HL-60/S4 (cell line): Measurements from ENCODE around the gene PPP2R3B.
"Not testable (repeated sequence)": the region's sequence is repeated elsewhere in the genome, so short reads cannot be mapped to it uniquely, and the experiment has no call there.

Source experiments
- in situ Hi-C: fragments of 300-500 bp; cut with MboI; formaldehyde crosslinking; loops from 2 replicates; pipeline ENCODE4 v1.14.3; 2022; ENCODE audit warnings: low sequenced_read_pairs

Gene PPP2R3B, protein sequence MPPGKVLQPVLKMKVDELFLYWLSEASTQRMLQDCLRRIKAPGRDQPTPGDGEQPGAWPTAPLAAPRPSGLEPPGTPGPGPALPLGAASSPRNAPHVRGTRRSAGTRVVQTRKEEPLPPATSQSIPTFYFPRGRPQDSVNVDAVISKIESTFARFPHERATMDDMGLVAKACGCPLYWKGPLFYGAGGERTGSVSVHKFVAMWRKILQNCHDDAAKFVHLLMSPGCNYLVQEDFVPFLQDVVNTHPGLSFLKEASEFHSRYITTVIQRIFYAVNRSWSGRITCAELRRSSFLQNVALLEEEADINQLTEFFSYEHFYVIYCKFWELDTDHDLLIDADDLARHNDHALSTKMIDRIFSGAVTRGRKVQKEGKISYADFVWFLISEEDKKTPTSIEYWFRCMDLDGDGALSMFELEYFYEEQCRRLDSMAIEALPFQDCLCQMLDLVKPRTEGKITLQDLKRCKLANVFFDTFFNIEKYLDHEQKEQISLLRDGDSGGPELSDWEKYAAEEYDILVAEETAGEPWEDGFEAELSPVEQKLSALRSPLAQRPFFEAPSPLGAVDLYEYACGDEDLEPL

DNA sequence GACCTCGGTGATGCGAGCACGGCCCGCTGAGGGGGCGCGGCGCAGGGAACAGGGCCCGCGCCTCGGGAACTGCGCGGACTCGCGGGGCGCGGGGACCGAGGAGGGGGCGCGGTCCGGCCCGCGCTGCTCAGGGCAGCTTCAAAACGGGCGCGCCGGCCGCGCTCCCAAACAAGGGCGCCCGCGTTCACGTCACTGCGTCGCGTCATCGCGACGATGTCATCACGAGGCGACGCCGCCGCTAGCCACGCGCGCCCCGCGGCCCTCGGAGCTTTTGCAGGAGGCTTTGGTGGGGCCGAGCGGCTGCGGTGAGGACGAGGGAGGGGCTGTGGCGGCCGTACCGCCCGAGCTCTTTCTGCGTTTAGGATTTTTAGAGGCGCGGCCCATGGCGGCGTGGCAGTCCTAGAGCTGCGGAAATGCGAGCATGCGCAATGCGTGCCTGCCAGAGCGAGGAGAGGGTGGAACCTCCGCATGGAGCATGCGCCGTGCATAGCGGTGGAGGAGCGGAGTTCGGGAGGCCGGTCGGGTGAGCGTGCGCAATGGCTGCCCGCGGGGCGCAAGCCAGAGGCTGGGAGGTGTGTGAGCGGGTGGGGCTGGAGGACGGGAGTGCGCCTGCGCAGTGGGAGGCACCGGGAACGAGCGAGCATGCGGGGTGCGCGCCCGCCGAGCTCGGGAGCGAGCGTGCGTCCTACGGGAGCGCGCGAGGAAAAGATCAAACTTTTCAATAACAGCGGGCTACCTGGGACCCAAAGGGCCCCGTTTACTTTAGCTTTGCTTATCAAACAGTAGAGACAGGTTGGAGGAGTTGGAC lies at the start of gene PPP2R3B:
Gene PPP2R3B (minus strand): TSS at position 140 of the 808 bp plus-strand sequence. CDS start 216 bp downstream, outside the sequence.
- in situ Hi-C loops, result no loop called here

DNA sequence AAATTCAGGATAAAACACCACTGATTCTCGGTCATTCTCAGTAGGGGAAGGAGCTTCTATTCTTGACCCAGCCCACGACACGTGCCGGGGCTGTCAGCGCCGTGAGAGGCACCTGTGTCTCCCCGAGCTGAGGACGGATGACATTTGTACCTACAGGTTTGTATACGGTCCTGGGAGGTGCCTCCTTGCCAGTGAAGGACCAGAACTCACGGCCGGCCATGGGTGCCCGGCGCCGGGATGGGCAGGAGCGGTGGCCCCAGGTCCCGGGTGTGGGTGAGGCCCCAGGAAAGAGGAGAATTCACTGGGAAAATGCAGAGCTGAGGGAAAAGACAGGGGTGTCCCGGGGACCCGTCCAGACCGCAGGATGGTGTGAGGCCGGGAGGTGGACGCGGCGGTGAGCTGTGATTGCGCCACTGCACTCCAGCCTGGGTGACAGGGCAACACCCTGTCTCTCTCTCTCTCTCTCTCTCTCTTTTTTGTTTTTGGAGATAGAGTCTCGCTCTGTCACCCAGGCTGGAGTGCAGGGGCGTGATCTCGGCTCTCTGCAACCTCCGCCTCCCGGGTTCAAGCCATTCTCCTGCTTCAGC lies 48.9 kb upstream of the PPP2R3B start:
- in situ Hi-C loops, result no loop called here

DNA sequence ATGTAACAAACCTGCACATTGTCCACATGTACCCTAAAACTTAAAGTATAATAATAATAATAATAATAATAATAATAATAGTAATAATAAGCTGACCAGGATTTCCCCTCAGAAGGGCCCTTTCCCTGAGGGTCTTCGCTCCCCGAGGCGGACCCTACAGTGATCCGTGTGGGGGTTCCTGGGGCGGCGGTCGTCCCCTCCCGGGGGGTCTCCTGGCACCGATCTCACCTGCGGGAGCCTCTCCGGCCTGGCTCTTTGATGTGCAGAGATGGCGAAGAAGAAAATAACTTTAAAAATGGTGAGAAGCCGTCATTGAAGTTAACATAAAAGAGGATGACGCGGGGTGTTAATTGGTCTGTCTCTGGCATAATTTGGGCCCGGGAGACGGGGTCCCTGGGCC lies 48.2 kb upstream of the PPP2R3B start:
- in situ Hi-C loops, result no loop called here

DNA sequence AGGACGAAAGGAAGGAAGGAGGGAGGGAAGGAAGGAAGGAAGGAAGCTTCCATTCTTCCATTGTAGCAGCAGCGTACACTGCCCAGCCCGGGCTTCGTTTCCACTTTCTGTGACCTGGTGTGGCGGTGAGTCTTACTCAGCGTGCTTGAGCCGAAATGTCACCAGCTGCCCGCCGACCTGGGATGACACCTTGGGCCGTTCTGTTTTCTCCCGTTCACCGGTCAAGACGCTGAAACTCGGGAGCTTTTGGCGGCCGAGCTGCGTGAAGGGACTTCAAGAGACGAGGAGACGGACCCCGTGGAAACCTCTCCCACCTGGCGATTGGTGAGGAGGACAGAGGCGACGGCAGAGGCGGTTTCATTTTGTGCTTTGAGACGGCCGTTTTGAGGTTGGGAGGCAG lies 47.1 kb upstream of the PPP2R3B start:
- in situ Hi-C loops, result no loop called here

DNA sequence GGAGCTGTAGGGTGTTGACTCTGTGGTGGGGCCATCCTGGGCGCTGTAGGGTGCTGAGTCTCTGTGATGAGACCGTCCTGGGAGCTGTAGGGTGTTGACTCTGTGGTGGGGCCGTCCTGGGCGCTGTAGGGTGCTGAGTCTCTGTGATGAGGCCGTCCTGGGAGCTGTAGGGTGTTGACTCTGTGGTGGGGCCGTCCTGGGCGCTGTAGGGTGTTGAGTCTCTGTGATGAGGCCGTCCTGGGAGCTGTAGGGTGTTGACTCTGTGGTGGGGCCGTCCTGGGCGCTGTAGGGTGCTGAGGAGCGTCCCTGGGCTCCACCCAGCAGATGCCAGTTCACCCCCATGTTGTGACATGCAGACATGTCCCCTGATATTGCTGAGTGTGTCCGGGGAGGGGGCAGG lies 46.0 kb upstream of the PPP2R3B start:
- in situ Hi-C loops, result not testable (repeated sequence)

DNA sequence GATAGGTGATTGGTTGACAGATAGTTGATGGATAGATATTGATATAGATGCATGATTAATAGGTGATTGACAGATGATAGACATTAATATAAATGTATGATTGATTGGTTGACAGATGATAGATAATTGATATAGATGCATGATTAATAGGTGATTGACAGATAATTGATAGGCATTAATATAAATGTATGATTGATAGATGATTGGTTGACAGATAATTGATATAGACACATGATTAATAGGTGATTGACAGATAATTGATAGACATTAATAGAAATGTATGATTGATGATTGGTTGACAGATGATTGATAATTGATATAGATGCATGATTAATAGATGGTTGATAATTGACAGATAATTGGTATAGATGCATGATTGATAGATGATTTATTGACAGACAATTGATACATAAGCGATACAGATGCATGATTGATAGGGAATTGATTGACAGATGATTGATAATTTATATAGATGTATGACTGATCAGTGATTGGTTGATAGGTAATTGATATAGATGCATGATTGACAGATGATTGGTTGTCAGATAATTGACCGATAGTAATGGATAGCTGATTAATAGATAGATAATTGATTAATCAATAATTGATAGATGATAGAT lies 44.9 kb upstream of the PPP2R3B start:
- in situ Hi-C loops, result no loop called here

DNA sequence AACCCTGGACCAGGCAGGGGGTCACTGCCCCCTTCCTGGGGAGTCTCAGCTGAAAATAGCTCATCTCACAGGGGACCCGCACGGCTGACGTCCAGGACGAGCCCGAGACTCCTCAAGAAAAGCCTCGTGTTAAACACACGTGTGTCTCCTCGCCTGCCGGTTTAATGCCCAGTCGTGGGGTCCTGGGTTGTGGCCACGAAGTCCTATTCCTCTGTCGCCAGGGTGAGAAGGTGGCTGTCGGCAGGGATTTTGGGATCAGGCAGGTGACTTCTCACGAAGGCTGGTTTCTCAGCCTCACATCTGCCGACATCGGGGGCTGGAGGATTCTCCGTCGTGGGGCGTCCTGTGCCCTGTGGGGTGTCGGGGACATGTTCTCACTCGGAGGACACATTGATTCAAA lies 44.3 kb upstream of the PPP2R3B start:
- in situ Hi-C loops, result no loop called here

DNA sequence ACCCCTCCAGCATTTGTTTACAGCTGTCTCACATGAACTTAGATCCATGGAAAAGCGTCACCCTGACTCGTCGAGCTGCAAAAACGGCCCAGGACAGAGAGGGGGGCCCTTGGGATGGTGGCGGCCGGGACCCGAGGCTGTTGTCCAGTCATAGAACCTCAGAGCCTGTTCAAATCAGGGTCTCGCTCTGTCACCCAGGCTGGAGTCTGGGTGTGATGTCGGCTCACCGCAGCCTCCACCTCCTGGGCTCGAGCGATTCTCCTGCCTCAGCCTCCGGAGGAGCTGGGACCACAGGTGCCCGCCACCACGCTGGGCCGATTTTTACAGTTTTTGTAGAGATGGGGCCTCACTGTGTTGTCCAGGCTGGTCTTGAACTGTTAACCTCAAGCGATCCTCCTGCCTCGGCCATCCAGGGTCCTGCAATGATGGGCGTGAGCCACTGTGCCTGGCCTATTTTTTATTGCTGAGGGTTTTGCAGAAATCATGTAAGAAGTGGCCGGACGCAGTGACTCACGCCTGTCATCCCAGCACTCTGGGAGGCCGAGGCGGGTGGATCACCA lies 42.6 kb upstream of the PPP2R3B start:
- in situ Hi-C loops, result no loop called here

DNA sequence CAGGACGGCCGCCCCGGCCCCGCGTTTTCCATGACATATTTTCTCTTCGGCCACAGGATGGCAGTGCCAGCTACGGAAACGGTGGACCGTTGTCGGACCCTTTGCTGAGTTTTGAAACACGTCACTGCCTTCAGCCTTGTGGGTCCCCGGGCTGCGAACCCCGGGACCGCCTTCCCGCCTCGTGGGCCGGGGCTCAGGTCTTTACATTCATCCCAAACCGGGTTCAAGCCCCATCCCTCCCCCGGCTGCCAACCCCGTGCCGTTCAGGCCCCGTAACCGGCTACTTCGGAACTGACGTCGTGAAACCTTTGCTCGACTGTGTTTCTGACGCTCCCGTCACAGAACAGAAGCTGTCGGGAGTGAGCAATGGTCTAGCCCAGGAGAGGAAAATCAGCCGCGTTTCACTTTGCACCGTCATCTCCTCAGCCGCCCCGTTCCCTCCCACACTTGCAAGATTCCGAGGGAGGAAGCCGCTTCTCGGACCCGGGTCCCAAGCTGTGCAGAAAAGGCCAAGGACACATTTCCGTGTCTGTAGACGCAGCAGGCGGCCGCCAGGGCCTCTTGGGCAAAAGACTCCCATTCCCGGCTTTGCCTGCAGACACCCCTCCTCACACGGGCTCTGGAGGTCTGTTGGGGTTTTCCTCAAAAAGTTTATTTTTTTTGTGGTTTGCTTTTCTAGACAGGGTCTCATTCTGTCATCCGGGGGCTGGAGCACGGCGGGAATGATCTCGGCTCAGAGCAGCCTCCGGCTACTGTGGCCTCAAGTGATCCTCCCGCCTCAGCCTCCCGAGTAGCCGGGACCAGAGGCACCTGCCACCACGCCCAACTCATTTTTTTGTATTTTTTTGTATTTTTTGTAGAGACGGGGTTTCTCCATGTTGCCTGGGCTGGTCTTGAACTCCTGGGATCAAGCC lies 41.4 kb upstream of the PPP2R3B start:
- in situ Hi-C loops, result no loop called here

DNA sequence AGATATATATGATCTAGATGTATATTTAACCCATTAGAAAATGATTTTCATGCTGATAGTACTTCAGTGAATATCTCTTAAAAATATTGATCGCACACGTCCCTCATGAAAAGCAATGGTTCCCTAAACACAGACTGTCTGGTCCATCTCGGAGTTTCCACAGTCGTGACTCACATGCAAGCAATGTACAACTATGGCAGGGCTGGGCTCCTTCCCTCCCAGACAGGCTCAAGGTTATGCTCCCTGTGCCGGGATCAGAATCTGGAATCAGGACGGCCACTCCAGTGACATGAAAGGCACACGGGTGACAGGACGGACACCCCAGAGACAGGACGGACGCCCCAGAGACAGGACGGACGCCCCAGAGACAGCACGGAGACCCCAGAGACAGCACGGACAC lies 40.2 kb upstream of the PPP2R3B start:
- in situ Hi-C loops, result no loop called here

DNA sequence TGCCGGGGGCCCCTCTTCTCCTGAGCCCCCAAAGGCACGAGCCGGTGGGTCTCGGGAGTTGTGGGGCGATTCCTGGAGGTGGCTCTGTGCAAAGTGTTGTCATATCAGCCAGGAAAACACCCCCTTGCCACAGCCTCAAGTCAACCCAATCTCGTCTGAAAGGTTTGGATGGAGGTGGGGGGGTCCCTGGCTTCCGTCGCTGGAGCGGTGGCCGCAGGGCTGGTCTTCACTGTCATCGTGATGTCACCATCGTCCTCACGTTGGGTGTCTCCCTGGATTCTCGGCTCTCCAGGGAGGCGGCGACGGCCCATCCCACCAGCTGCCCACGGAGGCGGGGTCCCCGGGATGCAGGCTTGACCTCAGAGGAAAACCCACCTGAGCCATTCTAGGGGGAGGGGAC lies 38.3 kb upstream of the PPP2R3B start:
- in situ Hi-C loops, result no loop called here

DNA sequence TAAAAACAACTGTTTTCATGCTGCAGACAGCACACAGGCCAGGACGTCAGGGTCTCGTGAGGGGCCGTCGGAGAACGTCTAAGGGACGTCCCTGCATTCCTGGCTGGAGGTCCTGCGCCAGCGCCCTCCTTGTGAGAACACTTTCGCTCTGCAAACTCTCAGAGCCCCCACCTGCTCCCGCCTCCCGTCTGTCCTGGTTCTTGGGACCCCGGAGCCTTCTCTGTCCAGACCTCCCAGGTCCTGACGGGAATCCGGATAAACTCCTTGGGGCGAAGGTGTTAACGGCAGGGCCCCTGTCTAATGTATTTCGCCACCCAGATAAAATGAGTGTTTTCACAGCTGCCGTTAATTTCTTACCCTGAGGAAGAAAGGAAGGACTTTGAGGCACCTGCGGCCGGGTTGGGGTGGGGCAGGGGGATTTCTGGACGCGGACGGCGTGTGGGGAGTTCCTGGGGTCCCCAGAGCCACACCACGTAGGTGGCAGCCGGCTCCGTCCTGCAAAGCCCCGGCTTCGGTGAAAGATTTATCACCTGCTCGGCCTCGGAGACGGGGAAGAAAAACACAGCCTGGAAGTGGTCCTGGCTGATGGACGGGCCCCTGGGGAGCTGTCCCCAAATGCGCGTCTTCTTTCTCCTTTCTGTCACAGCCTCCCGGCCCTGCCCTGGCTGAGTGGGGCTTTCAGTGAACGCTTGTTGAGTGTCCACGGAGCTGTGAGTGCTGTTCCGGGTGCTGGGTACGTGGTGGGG lies 35.1 kb upstream of the PPP2R3B start:
- in situ Hi-C loops, result no loop called here

DNA sequence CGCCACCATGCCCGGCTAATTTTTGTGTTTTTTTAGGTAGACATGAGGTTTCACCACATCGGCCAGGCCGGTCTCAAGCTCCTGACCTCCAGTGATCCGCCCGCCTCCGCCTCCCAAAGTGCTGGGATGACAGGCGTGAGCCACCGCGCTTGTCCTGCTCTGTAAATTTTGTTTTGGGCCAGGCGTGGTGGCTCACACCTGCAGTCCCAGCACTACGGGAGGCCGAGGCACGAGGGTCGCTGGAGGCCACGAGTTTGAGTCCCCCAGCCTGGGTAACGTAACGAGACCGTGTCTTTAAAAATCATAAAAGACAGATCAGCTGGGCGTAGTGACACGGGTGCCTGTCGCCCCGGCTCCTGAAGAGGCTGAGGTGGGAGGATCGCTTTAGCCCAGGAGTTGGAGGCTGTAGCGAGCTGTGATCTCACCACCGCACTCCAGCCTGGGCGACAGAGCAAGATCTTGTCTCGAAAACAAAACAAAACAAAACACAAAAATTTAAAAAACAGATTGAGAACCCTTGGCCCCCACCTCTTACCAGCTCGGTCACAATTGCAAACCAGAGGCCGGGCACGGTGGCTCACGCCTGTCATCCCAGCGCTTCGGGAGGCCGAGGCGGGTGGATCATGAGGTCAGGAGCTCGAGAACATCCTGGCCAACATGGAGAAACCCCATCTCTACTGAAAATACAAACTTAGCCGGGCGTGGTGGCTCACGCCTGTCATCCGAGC lies 34.0 kb upstream of the PPP2R3B start:
- in situ Hi-C loops, result no loop called here

DNA sequence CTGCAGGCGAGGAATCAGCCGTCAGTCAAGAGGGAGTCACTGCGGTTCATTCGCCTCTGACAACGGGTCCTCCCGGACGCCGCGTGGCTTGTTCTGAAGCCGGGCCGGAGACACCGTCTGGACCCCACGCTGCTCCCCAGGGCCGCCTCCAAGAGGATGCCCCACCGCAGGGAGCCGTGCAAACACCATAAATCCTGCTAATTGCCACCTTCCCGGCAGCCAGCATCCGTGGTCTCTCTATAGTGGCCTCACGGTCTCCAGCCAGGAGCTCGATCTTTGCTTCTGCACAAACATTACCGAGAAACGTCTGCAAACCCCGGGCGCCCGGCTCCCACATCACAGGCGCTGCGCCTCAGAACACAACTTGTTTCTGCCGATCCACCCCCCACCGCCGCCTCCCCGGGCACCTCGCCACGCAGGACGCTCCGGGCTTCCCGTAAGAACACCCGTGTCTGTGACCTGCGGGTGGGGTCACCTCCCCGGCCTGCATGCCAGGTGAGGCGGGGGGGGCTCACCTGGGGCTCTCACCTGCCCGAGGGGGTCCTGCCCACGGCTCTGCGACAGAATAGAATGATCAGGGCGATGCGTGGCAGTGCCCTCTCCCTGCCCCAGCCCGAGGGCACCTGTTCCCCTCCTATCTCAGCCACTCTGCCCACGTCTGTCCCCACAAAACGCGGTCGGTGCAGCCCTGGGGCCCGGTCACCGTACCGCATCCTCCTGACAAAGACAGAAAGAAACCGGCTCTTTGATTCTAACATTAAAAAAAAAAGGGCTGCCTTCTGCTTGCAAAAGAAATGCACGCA lies 32.4 kb upstream of the PPP2R3B start:
- in situ Hi-C loops, result no loop called here

DNA sequence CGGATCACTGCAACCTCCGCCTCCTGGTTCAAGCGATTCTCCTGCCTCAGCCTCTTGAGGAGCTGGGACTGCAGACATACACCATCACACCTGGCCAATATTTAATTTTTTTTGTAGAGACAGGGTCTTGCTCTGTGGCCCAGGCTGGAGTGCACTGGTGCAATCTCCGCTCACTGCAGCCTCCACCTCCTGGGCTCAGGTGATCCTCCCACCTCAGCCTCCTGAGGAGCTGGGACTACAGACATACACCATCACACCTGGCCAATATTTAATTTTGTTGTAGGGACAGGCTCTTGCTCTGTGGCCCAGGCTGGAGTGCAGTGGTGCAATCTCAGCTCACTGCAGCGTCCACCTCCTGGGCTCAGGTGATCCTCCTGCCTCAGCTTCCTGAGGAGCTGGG lies 28.8 kb upstream of the PPP2R3B start:
- in situ Hi-C loops, result not testable (repeated sequence)

DNA sequence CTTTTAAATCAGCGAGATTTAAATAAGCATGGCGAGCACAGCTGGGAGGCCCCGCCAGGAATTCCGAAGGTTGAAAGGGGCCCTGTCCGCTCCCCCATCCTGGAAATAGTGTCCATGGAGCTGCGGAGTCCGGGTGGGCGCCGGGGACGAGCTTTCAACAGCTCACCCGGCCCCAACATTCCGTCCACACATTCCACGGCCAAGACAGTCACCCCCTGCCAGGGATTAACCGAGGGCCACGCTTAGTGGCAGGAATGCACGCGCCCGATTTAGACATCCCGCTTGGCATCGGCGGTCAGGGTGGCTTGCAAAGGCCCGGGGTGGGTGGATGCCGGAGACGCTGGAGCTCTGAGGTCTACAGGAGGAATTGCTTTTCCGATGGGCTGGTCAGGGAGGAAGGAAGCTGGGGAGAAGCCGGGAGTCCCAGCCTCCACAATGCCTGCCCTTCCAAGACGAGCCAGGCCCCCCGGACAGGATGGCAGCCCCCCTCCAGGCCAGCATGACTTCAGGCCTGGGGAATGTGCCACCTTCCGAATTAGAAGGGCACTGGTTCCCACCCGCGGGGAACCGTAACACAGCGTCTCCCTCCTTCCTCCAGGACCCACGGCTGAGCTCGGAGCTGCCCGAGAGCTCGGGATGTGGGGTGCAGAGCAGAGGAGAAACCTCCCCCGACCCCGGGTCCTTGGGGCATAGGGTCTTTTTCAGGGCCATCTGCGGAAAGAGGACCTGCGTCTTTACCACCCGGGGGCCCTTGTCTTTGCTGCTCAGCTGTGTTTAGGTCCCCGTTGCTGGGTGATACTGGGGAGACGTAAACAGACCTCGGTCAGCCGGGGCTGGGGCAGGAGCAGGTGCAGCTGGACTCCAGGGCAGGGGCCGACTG lies 26.9 kb upstream of the PPP2R3B start:
- in situ Hi-C loops, result no loop called here

DNA sequence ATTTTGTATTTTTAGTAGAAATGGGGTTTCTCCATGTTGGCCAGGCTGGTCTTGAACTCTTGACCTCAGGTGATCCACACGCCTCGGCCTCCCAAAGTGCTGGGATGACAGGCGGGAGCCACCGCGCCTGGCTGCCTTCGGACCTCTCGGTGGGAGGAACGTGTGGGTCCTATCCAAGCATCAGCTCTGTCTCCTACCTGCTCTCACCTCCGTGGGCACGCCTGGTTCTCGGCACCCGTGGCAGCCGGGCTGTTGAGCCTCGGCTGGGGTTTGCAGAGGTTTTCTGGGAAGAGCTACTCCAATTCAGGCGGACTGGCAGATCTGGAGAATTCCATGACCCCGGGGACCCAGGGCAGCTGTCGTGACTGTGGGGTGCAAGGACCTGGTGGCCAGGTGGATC lies 23.6 kb upstream of the PPP2R3B start:
- in situ Hi-C loops, result no loop called here
